Mesenchymal stem cell (in vitro differentiated cells and primary cell): ENCODE measurements around the gene SLC10A3. TPM values are rescaled to one million over a fixed set of nuclear protein-coding genes. Genes with fewer than 3 reads are reported as not detected.

Experiments used
- DNase-seq: peaks from one replicate; pipeline ENCODE4 v3.0.0-alpha.2; 2013
- H2AFZ ChIP-seq: one replicate; pipeline ENCODE4 v1.6.1; 2013; ENCODE audit warnings: low read depth, mild to moderate bottlenecking, control low read depth, inconsistent platforms, low read length, moderate library complexity
- H2AK5ac ChIP-seq: 2 replicates; pipeline ENCODE4 v1.6.1; 2013; ENCODE audit warnings: low read length, moderate library complexity, mild to moderate bottlenecking, inconsistent platforms; ENCODE audit not compliant: severe bottlenecking
- H2BK120ac ChIP-seq: one replicate; pipeline ENCODE4 v1.6.1; 2013; ENCODE audit warnings: low read depth, mild to moderate bottlenecking, inconsistent platforms, low read length, moderate library complexity
- H2BK12ac ChIP-seq, 2 experiments: one replicate each; pipeline ENCODE4 v1.6.1; 2013; ENCODE audit warnings: inconsistent platforms in 2 of 2, low read length in 2 of 2, mild to moderate bottlenecking in 2 of 2, moderate library complexity in 2 of 2, control low read depth in 1 of 2
- H2BK15ac ChIP-seq: one replicate; pipeline ENCODE4 v1.6.1; 2013; ENCODE audit warnings: mild to moderate bottlenecking, low read depth, inconsistent platforms; ENCODE audit not compliant: poor library complexity, severe bottlenecking
- H2BK5ac ChIP-seq: 2 replicates; pipeline ENCODE4 v1.6.1; 2013; ENCODE audit warnings: low read depth, mild to moderate bottlenecking, low read length, control low read depth, inconsistent platforms; ENCODE audit not compliant: poor library complexity, severe bottlenecking
- H3K14ac ChIP-seq, 2 experiments: one replicate each; pipeline ENCODE4 v1.6.1; 2013; ENCODE audit warnings: inconsistent platforms in 2 of 2, low read length in 2 of 2, control low read depth in 1 of 2, mild to moderate bottlenecking in 1 of 2, moderate library complexity in 1 of 2
- H3K18ac ChIP-seq, 2 experiments: one replicate each; pipeline ENCODE4 v1.6.1; 2013; ENCODE audit warnings: inconsistent platforms in 2 of 2, low read length in 2 of 2, control low read depth in 1 of 2, low read depth in 1 of 2, mild to moderate bottlenecking in 1 of 2
- H3K23ac ChIP-seq, 2 experiments: one replicate each; pipeline ENCODE4 v1.6.1; 2013; ENCODE audit warnings: inconsistent platforms in 2 of 2, low read length in 2 of 2, mild to moderate bottlenecking in 2 of 2, moderate library complexity in 2 of 2, control low read depth in 1 of 2
- H3K27ac ChIP-seq: 2 replicates; pipeline ENCODE4 v1.5.1; 2013; ENCODE audit warnings: mild to moderate bottlenecking, moderate library complexity, low read length, control low read depth, inconsistent platforms; ENCODE audit not compliant: poor library complexity, severe bottlenecking
- H3K27me3 ChIP-seq, 2 experiments: 2 replicates each; pipeline versions ENCODE4 v1.6.1 to v1.7.0; 2013; ENCODE audit warnings: low read length in 2 of 2, mild to moderate bottlenecking in 2 of 2, moderate library complexity in 2 of 2, control low read depth in 1 of 2, inconsistent platforms in 1 of 2; ENCODE audit not compliant: control insufficient read depth in 1 of 2, insufficient read depth in 1 of 2
- H3K36me3 ChIP-seq, 2 experiments: 2 replicates each; pipeline versions ENCODE4 v1.6.1 to v1.7.0; 2013; ENCODE audit warnings: low read length in 2 of 2, control low read depth in 1 of 2, inconsistent platforms in 1 of 2, low read depth in 1 of 2, mild to moderate bottlenecking in 1 of 2; ENCODE audit not compliant: insufficient read depth in 2 of 2, control insufficient read depth in 1 of 2
- H3K4ac ChIP-seq, 2 experiments: one replicate each; pipeline ENCODE4 v1.6.1; 2013; ENCODE audit warnings: inconsistent platforms in 2 of 2, low read length in 2 of 2, mild to moderate bottlenecking in 2 of 2, moderate library complexity in 2 of 2, control low read depth in 1 of 2, low read depth in 1 of 2
- H3K4me1 ChIP-seq: 2 replicates; pipeline ENCODE4 v1.6.1; 2013; ENCODE audit warnings: low read depth, low read length, control low read depth; ENCODE audit not compliant: control insufficient read depth, insufficient read depth
- H3K4me2 ChIP-seq: 2 replicates; pipeline ENCODE4 v1.6.1; 2013; ENCODE audit warnings: low read length, mild to moderate bottlenecking, inconsistent platforms; ENCODE audit not compliant: poor library complexity, severe bottlenecking
- H3K4me3 ChIP-seq, 2 experiments: 2 replicates each; pipeline versions ENCODE4 v1.5.1 to v1.7.0; 2013; ENCODE audit warnings: low read length in 2 of 2, mild to moderate bottlenecking in 2 of 2, control low read depth in 1 of 2, low read depth in 1 of 2; ENCODE audit not compliant: insufficient read depth in 1 of 2
- H3K79me1 ChIP-seq: replicated peaks from 2 replicates; pipeline ENCODE4 v1.6.1; 2013; ENCODE audit warnings: mild to moderate bottlenecking, control low read depth, low read length, inconsistent platforms; ENCODE audit not compliant: poor library complexity, severe bottlenecking
- H3K9ac ChIP-seq: 2 replicates; pipeline ENCODE4 v1.7.0; 2013; ENCODE audit warnings: mild to moderate bottlenecking, low read length, moderate library complexity
- H3K9me3 ChIP-seq: 2 replicates; pipeline ENCODE4 v1.7.0; 2013; ENCODE audit warnings: mild to moderate bottlenecking, low read length; ENCODE audit not compliant: control insufficient read depth
- H4K8ac ChIP-seq: one replicate; pipeline ENCODE4 v1.6.1; 2013; ENCODE audit warnings: inconsistent platforms, mild to moderate bottlenecking, low read length, moderate library complexity
- H4K91ac ChIP-seq: one replicate; pipeline ENCODE4 v1.6.1; 2013; ENCODE audit warnings: mild to moderate bottlenecking, low read length, inconsistent platforms
- WGBS: methylation state at CpG from one replicate; pipeline ENCODE4 v1.1.7; 2013; ENCODE audit warnings: mixed read lengths; 5-methylcytosine and 5-hydroxymethylcytosine counted together
- small RNA-seq: library from polyadenylated mRNA; stranded (forward); fragments of <200 nt; extraction: miRNeasy Mini kit (QIAGEN cat#:217004); gene quantifications from one replicate; pipeline ENCODE3, GENCODE V24; 2013; ENCODE audit warnings: low read depth

The SLC10A3 gene

DNA sequence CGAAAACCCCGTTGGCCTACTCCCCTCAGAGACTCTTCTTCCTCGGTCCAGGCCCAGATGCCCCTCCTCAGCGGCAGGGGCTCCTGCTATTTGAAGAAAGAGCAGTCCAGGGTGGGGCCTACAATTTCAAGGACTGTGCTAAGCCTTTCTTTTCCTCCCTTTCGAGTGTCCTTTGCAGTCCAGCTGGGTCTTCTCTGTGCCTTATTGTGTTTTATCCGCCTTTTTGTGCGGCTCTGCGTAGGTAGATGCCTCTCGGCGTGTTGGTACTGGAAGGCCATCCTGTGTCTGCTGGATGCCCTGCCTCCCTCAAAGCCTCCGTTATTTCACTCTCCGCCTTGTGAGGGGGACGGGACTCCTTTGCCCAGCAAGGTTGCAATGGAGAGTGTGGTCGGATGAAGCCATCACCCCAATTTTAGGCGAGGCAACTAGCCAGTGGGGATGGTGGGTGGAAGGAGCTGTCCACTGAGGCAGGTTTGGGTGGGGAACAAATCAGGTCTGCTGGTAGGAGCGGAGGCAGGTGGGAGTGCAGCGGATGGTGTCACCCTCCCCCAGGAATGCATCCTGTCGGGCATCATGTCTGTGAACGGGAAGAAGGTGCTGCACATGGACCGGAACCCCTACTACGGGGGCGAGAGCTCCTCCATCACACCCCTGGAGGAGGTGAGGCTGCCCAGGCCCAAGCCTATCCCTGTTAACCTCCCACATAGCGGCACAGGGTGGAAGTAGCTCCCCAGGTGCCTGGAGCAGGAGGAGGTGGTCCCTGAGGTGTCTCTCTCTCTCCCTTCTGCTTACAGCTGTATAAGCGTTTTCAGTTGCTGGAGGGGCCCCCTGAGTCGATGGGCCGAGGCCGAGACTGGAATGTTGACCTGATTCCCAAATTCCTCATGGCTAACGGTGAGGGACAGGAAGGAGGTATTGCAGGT, 52.2 kb downstream of the SLC10A3 start:
- H2AFZ ChIP-seq, result no peak overlapping the region
- no peak overlapping the region for H4K8ac ChIP-seq
- no peaks in the 10 kb centered on the region for H3K9me3 ChIP-seq
- peaks cover 21% of the 10 kb centered on the region for H3K4me1 ChIP-seq
- H3K79me1 ChIP-seq, result peaks cover 5% of the 10 kb centered on the region
- H3K18ac ChIP-seq, result no peak overlapping the region
- H3K23ac ChIP-seq, result no peak overlapping the region
- peak overlapping the region; percentile 82 for H3K9ac ChIP-seq
- H4K91ac ChIP-seq, result no peak overlapping the region
- H2BK12ac ChIP-seq, result no peak overlapping the region
- H3K36me3 ChIP-seq, result peaks cover 47 to 75% of the 10 kb centered on the region in 2 experiments
- H3K4me3 ChIP-seq, result peak overlapping the region; percentile 78 to 83
- peak overlapping the region; percentile 78 for H3K4me2 ChIP-seq
- no peak overlapping the region for H3K14ac ChIP-seq
- 51% methylated on average over 24 of the region's 28 CpGs for WGBS
- H2BK5ac ChIP-seq, result no peak overlapping the region
- peak overlapping the region; percentile 51 to 85 for H3K4ac ChIP-seq
- DNase-seq, result no peak
- H2AK5ac ChIP-seq, result peak overlapping the region; percentile 69
- H2BK15ac ChIP-seq, result no peak overlapping the region
- peak overlapping the region; percentile 43 for H3K27ac ChIP-seq
- H3K27me3 ChIP-seq, result no peaks in the 10 kb centered on the region
- H2BK120ac ChIP-seq, result no peak overlapping the region

Small RNAs within 50 kb of the gene (small RNA-seq; reads per million reads assigned to genes)
- gene MIR6858 (2.9 reads per million, percentile 12 among the genes with 10 or more reads in this experiment), gene RN7SL697P (not detected)
